ENCODE results near the gene PAGR1.

Gene PAGR1

DNA sequence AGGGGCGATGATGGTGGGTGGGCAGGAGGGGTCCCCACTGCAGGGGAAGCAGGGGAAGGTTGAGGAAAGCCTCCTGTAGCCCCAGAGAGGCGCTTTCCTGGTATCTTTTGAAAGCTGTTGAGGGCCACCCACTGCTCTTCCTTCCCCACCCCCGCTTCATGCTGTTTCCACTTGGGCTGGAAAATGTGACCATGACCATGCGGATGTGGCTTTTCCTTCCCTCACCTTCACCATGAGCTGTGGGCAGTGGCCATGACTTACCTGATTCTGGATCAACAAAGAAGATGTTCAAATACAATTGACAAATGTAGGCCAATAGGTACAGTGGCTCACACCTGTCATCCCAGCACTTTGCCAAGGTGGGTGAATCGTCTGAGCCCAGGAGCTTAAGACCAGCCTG lies 18.1 kb downstream of the PAGR1 start:
- H3K4me3 ChIP-seq (ENCODE audit: low read depth, low read length) = no peak overlapping the region
- TF ChIP-seq, protein P1, sequence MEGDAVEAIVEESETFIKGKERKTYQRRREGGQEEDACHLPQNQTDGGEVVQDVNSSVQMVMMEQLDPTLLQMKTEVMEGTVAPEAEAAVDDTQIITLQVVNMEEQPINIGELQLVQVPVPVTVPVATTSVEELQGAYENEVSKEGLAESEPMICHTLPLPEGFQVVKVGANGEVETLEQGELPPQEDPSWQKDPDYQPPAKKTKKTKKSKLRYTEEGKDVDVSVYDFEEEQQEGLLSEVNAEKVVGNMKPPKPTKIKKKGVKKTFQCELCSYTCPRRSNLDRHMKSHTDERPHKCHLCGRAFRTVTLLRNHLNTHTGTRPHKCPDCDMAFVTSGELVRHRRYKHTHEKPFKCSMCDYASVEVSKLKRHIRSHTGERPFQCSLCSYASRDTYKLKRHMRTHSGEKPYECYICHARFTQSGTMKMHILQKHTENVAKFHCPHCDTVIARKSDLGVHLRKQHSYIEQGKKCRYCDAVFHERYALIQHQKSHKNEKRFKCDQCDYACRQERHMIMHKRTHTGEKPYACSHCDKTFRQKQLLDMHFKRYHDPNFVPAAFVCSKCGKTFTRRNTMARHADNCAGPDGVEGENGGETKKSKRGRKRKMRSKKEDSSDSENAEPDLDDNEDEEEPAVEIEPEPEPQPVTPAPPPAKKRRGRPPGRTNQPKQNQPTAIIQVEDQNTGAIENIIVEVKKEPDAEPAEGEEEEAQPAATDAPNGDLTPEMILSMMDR (IDR thresholded peaks at IDR 0.05; ENCODE audit: low read depth, low read length, missing control alignments) = no peak
- DNase-seq (ENCODE audit: low read depth) = no peak

DNA sequence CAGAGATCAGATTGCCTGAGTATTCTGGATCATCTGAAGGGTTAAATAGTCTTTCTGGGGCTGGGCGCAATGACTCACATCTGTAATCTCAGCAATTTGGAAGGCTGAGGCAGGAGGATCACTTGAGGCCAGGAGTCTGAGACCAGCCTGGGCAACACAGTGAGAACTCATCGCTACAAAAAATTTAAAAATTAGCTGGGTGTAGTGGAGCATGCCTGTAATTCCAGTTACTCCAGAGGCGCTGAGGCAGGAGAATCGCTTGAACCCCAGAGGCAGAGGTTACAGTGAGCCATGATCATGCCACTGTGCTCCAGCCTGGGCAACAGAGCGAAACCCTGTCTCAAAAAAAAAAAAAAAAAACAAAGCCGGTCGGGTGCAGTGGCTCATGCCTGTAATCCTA lies 20.0 kb downstream of the PAGR1 start:
- TF ChIP-seq, protein P1 (IDR thresholded peaks at IDR 0.05; ENCODE audit: low read depth, low read length, missing control alignments) = no peak
- DNase-seq (ENCODE audit: low read depth) = no peak
- no peak overlapping the region for H3K4me3 ChIP-seq (ENCODE audit: low read depth, low read length)

DNA sequence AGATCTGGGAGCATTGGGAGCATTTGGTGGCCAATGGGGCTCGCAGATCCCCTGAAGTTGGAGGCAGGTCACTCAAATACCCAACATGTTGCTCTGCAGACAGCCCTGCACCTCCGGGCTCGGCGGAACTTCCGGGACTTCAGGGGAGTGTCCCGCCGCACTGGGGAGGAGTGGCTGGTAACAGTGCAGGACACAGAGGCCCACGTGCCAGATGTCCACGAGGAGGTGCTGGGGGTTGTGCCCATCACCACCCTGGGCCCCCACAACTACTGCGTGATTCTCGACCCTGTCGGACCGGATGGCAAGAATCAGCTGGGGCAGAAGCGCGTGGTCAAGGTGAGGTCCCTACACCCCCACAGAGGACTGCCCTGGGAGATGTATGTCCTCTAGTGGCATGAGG lies 20.7 kb downstream of the PAGR1 start:
- no peak for DNase-seq (ENCODE audit: low read depth)
- TF ChIP-seq, protein P1 (IDR thresholded peaks at IDR 0.05; ENCODE audit: low read depth, low read length, missing control alignments) = no peak
- no peak overlapping the region for H3K4me3 ChIP-seq (ENCODE audit: low read depth, low read length)

DNA sequence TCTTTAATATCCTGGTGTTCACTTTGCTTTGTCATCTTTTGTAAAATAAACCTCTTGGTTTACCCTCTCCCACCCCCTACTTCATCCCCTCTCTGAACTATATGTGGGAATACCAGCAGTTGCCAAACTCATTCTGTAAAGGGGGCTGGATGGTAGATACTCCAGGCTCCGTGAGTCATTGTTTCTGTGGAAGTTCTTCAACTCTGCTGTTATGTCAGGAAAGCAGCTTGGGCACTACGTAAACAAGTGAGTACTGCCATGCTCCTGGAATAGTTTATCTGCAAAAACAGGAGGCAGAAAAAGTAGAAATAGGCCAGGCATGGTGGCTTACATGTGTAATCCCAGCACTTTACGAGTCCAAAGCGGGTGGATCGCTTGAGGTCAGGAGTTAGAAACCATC lies 21.9 kb downstream of the PAGR1 start:
- TF ChIP-seq, protein P1 (IDR thresholded peaks at IDR 0.05; ENCODE audit: low read depth, low read length, missing control alignments) = no peak

DNA sequence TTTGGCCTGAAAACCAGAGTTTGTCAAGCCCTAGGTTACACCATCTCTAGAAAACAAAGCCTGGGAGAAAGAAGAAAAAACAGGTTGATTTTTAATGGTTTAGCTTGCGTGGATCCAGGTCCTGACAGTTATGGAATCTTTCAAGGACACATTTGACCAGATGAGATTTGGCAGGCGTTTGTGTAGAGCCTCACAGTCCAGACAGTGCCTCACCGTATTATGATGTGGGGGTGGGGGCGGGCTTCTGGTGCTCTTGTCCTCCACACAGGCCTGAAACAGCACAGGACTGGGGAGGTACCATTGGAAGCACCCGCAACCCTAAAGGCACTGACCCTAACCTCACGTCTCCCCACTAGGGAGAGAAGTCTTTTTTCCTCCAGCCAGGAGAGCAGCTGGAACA lies 23.9 kb downstream of the PAGR1 start:
- TF ChIP-seq, protein P1 (IDR thresholded peaks at IDR 0.05; ENCODE audit: low read depth, low read length, missing control alignments) = no peak
- no peak overlapping the region for H3K4me3 ChIP-seq (ENCODE audit: low read depth, low read length)
- DNase-seq (ENCODE audit: low read depth) = no peak

More for the DNA sequence above, 21.9 kb downstream of the PAGR1 start:
- no peak overlapping the region for H3K4me3 ChIP-seq (ENCODE audit: low read depth, low read length)
- no peak for DNase-seq (ENCODE audit: low read depth)

DNA sequence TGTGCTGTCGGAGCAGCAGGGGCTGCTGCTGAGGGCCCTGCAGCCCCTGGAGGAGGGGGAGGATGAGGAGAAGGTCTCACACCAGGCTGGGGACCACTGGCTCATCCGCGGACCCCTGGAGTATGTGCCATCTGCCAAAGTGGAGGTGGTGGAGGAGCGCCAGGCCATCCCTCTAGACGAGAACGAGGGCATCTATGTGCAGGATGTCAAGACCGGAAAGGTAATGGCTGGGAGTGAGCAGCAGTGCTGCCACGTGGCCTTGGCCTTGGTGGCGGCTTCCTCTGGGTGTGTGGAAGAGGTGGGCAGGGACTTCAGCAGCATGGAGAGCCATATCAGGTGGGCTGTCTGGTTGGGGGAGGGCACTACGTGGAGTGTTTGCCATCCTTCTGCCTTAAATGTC lies 24.3 kb downstream of the PAGR1 start:
- no peak for DNase-seq (ENCODE audit: low read depth)
- TF ChIP-seq, protein P1 (IDR thresholded peaks at IDR 0.05; ENCODE audit: low read depth, low read length, missing control alignments) = no peak
- no peak overlapping the region for H3K4me3 ChIP-seq (ENCODE audit: low read depth, low read length)

DNA sequence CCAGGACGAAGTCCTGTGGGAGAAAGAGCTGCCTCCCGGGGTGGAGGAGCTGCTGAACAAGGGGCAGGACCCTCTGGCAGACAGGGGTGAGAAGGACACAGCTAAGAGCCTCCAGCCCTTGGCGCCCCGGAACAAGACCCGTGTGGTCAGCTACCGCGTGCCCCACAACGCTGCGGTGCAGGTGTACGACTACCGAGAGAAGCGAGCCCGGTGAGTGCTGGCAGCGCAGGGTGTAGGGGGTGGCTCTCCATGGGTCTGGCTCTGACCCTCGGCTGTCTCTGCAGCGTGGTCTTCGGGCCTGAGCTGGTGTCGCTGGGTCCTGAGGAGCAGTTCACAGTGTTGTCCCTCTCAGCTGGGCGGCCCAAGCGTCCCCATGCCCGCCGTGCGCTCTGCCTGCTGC lies 25.7 kb downstream of the PAGR1 start:
- no peak for DNase-seq (ENCODE audit: low read depth)
- H3K4me3 ChIP-seq (ENCODE audit: low read depth, low read length) = no peak overlapping the region
- TF ChIP-seq, protein P1 (IDR thresholded peaks at IDR 0.05; ENCODE audit: low read depth, low read length, missing control alignments) = no peak

Data from GM12864 (cell line).